HEK293 (cell line): Measurements from ENCODE around the gene GCFC2.

Experiments used
- GLI4 ChIP-seq: fragments of 450-650 bp; formaldehyde crosslinking; IDR thresholded peaks from 2 replicates; pipeline ENCODE4 v1.5.1; 2016; ENCODE audit warnings: missing biosample characterization, missing genetic modification characterization
- GLIS1 ChIP-seq: fragments of 450-650 bp; formaldehyde crosslinking; IDR thresholded peaks from 2 replicates; pipeline ENCODE4 v1.5.1; 2016; ENCODE audit warnings: missing biosample characterization, missing genetic modification characterization
- GLIS2 ChIP-seq: fragments of 450-650 bp; formaldehyde crosslinking; IDR thresholded peaks from 2 replicates; pipeline ENCODE4 v1.5.1; 2016; ENCODE audit warnings: missing biosample characterization, missing genetic modification characterization
- HIC1 ChIP-seq: fragments of 450-650 bp; formaldehyde crosslinking; IDR thresholded peaks from 2 replicates; pipeline ENCODE4 v1.5.1; 2016; ENCODE audit warnings: missing biosample characterization, missing genetic modification characterization
- HOXA7 ChIP-seq: sonication (generic); formaldehyde crosslinking; IDR thresholded peaks from 2 replicates; pipeline ENCODE4 v1.8.1; 2022; ENCODE audit warnings: missing genetic modification reagents, borderline replicate concordance
- HOXC10 ChIP-seq: sonication (generic); formaldehyde crosslinking; IDR thresholded peaks from 2 replicates; pipeline ENCODE4 v1.8.1; 2023; ENCODE audit warnings: mild to moderate bottlenecking, missing genetic modification reagents
- KLF10 ChIP-seq: fragments of 450-650 bp; IDR thresholded peaks from 2 replicates; pipeline ENCODE4 v1.5.1; 2018; ENCODE audit warnings: missing biosample characterization, mild to moderate bottlenecking, missing genetic modification characterization
- PRDM1 ChIP-seq: fragments of 450-650 bp; formaldehyde crosslinking; IDR thresholded peaks from 2 replicates; pipeline ENCODE4; 2016; ENCODE audit warnings: missing biosample characterization, missing genetic modification characterization
- PRDM4 ChIP-seq: fragments of 450-650 bp; formaldehyde crosslinking; IDR thresholded peaks from 2 replicates; pipeline ENCODE4 v1.5.1; 2017; ENCODE audit warnings: missing biosample characterization, missing genetic modification characterization
- SETDB1 ChIP-seq: IDR thresholded peaks from one replicate; pipeline ENCODE4 v1.6.1; 2017; ENCODE audit warnings: mild to moderate bottlenecking, low read length, moderate library complexity, mixed read lengths; ENCODE audit not compliant: insufficient read length
- SP7 ChIP-seq: fragments of 450-650 bp; formaldehyde crosslinking; IDR thresholded peaks from 2 replicates; pipeline ENCODE4 v1.5.1; 2016; ENCODE audit warnings: missing biosample characterization, missing genetic modification characterization
- WT1 ChIP-seq: fragments of 450-650 bp; formaldehyde crosslinking; IDR thresholded peaks from 2 replicates; pipeline ENCODE4 v1.5.1; 2016; ENCODE audit warnings: missing biosample characterization, missing genetic modification characterization
- YY1 ChIP-seq: fragments of 450-650 bp; formaldehyde crosslinking; IDR thresholded peaks from 2 replicates; pipeline ENCODE4 v1.5.1; 2018; ENCODE audit warnings: missing biosample characterization, missing genetic modification characterization
- ZBTB8A ChIP-seq: fragments of 450-650 bp; formaldehyde crosslinking; IDR thresholded peaks from 2 replicates; pipeline ENCODE4 v1.5.1; 2016; ENCODE audit warnings: missing biosample characterization, missing genetic modification characterization
- ZNF114 ChIP-seq: fragments of 450-650 bp; formaldehyde crosslinking; IDR thresholded peaks from 2 replicates; pipeline ENCODE4 v1.5.0; 2017; ENCODE audit warnings: missing biosample characterization, missing genetic modification characterization
- ZNF169 ChIP-seq: fragments of 450-650 bp; formaldehyde crosslinking; IDR thresholded peaks from 2 replicates; pipeline ENCODE4 v1.5.1; 2016; ENCODE audit warnings: missing biosample characterization, missing genetic modification characterization
- ZNF174 ChIP-seq: fragments of 450-650 bp; formaldehyde crosslinking; IDR thresholded peaks from 2 replicates; pipeline ENCODE4 v1.5.0; 2017; ENCODE audit warnings: missing biosample characterization, mild to moderate bottlenecking, missing genetic modification characterization
- ZNF266 ChIP-seq: fragments of 450-650 bp; formaldehyde crosslinking; IDR thresholded peaks from 2 replicates; pipeline ENCODE4 v1.5.1; 2016; ENCODE audit warnings: missing biosample characterization, missing genetic modification characterization, low read depth
- ZNF335 ChIP-seq: fragments of 450-650 bp; formaldehyde crosslinking; conservative IDR thresholded peaks from 2 replicates; pipeline ENCODE4 v1.5.1; 2016; ENCODE audit warnings: missing biosample characterization, missing genetic modification characterization
- ZNF398 ChIP-seq: fragments of 450-650 bp; formaldehyde crosslinking; IDR thresholded peaks from 2 replicates; pipeline ENCODE4 v1.5.1; 2017; ENCODE audit warnings: missing biosample characterization, missing genetic modification characterization
- ZNF404 ChIP-seq: fragments of 450-650 bp; formaldehyde crosslinking; IDR thresholded peaks from 2 replicates; pipeline ENCODE4 v1.5.1; 2017; ENCODE audit warnings: missing biosample characterization, missing genetic modification characterization
- ZNF501 ChIP-seq: fragments of 450-650 bp; formaldehyde crosslinking; IDR thresholded peaks from 2 replicates; pipeline ENCODE4 v1.5.1; 2016; ENCODE audit warnings: missing biosample characterization, missing genetic modification characterization
- ZNF518A ChIP-seq: fragments of 450-650 bp; formaldehyde crosslinking; conservative IDR thresholded peaks from 2 replicates; pipeline ENCODE4 v1.5.1; 2016; ENCODE audit warnings: low read depth, missing biosample characterization, missing genetic modification characterization
- ZNF561 ChIP-seq: fragments of 450-650 bp; IDR thresholded peaks from 2 replicates; pipeline ENCODE4 v1.5.1; 2018; ENCODE audit warnings: missing biosample characterization, missing genetic modification characterization, borderline replicate concordance
- ZNF623 ChIP-seq: fragments of 450-650 bp; formaldehyde crosslinking; IDR thresholded peaks from 2 replicates; pipeline ENCODE4 v1.5.1; 2016; ENCODE audit warnings: missing biosample characterization, missing genetic modification characterization
- ZNF629 ChIP-seq: fragments of 450-650 bp; formaldehyde crosslinking; IDR thresholded peaks from 2 replicates; pipeline ENCODE4 v1.5.1; 2017; ENCODE audit warnings: missing biosample characterization, missing genetic modification characterization
- ZNF76 ChIP-seq: fragments of 450-650 bp; formaldehyde crosslinking; IDR thresholded peaks from 2 replicates; pipeline ENCODE4; 2016; ENCODE audit warnings: low read depth, missing biosample characterization, missing genetic modification characterization, borderline replicate concordance
- ZSCAN23 ChIP-seq: fragments of 450-650 bp; formaldehyde crosslinking; IDR thresholded peaks from 2 replicates; pipeline ENCODE4 v1.5.1; 2016; ENCODE audit warnings: missing biosample characterization, missing genetic modification characterization
- ZSCAN30 ChIP-seq: fragments of 450-650 bp; IDR thresholded peaks from 2 replicates; pipeline ENCODE4 v1.5.1; 2018; ENCODE audit warnings: missing biosample characterization, mild to moderate bottlenecking, missing genetic modification characterization, moderate library complexity
- ZXDB ChIP-seq: fragments of 450-650 bp; formaldehyde crosslinking; IDR thresholded peaks from 2 replicates; pipeline ENCODE4 v1.5.1; 2016; ENCODE audit warnings: missing biosample characterization, missing genetic modification characterization

The GCFC2 gene

DNA sequence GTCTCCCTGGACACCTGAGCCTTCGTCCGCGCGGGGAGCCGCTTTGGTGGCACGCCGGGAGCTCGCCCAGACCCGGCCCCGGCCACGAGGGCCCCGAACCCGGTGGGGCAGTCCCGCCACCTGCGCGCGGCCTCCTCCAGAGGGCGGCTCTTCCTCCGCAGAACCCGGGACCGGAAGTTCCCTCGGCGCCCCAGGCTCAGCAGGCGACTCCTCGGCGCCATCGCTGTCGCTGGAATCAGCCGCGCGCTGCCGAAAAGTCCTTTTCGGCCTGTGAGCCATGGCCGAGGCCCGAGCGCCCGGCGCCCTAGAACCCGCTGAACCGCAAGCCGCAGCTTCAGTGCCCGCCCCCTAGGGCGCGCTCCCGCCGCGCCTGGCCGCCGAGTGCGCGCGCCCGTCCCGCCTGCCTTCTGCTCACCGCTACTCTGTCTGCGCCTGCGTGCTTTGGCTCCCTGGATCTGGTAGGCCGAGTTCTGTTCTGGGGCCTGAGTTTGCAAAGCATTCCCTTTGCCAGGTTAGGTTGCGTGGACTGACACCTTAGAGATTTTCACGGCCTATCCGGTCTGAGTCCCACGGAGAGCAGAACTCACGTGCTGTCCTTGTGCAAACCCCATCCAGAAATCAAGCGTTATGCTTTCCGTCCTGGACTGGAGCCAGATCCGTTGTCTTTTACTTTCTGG, at the start of gene GCFC2 (continued):
- TF ChIP-seq PRDM1 (tag by site-specific recombination), result peak; percentile 21; the same call in 1 of the 2 replicates
- TF ChIP-seq GLIS2 (tag by site-specific recombination), result peak; percentile 98
- 0 out of 2 replicates have a peak, but pooled peaks have one; percentile 22 for TF ChIP-seq ZNF518A
- TF ChIP-seq ZNF76 (tag by site-specific recombination), result peak; percentile 76; the same call in 1 of the 2 replicates
- TF ChIP-seq PRDM4 (tag by site-specific recombination), result no peak
- peak; percentile 69 for TF ChIP-seq ZXDB (tag by site-specific recombination)
- peak; percentile 53 for TF ChIP-seq ZNF335 (tag by site-specific recombination)
- TF ChIP-seq YY1 (tag by site-specific recombination), result peak; percentile 82
- TF ChIP-seq ZSCAN30 (tag by site-specific recombination), result peak; percentile 52; the same call in 1 of the 2 replicates
- TF ChIP-seq HOXC10 (CRISPR knock-in tag), result no peak
- TF ChIP-seq ZNF623 (tag by site-specific recombination), result no peak
- no peak; the same call in 1 of the 2 replicates for TF ChIP-seq ZNF629 (tag by site-specific recombination)
- peak; percentile 13 for TF ChIP-seq SETDB1
- peak; percentile 64 for TF ChIP-seq SP7
- no peak for TF ChIP-seq GLI4 (tag by site-specific recombination)
- no peak for TF ChIP-seq ZSCAN23
- no peak for TF ChIP-seq ZNF266 (tag by site-specific recombination)
- TF ChIP-seq WT1 (tag by site-specific recombination), result no peak
- peak; percentile 94 for TF ChIP-seq ZNF561
- no peak for TF ChIP-seq ZNF169 (tag by site-specific recombination)
- peak; percentile 31; the same call in 1 of the 2 replicates for TF ChIP-seq HIC1 (tag by site-specific recombination)
- no peak for TF ChIP-seq ZNF114 (tag by site-specific recombination)
- no peak for TF ChIP-seq KLF10 (tag by site-specific recombination)
- TF ChIP-seq ZNF404 (tag by site-specific recombination), result no peak
- 0 out of 2 replicates have a peak, but pooled peaks have one; percentile 34 for TF ChIP-seq ZNF501 (tag by site-specific recombination)
- TF ChIP-seq HOXA7 (CRISPR knock-in tag), result no peak
- peak; percentile 88 for TF ChIP-seq ZNF398 (tag by site-specific recombination)
- peak; percentile 28; the same call in 1 of the 2 replicates for TF ChIP-seq GLIS1 (tag by site-specific recombination)
- TF ChIP-seq ZBTB8A (tag by site-specific recombination), result peak; percentile 93
- no peak for TF ChIP-seq ZNF174 (tag by site-specific recombination)
